GM12891 (cell line): ENCODE data around the gene PCDHB6.
"Not testable (repeated sequence)": the region's sequence is repeated elsewhere in the genome, so short reads cannot be mapped to it uniquely, and the experiment has no call there.

ENCODE experiments used
- PAX5 ChIP-seq: IDR thresholded peaks from 2 replicates; pipeline ENCODE4 v1.6.1; 2011; ENCODE audit warnings: low read length, moderate library complexity, mild to moderate bottlenecking; ENCODE audit not compliant: insufficient read depth, severe bottlenecking
- POLR2A ChIP-seq: IDR thresholded peaks from 2 replicates; pipeline ENCODE4 v1.6.1; 2011; ENCODE audit warnings: low read depth, low read length, control low read depth
- POLR2AphosphoS5 ChIP-seq: IDR thresholded peaks from 2 replicates; pipeline ENCODE4 v1.6.1; 2011; ENCODE audit warnings: low read depth, low read length, control low read depth
- POU2F2 ChIP-seq: IDR thresholded peaks from 2 replicates; pipeline ENCODE4 v1.6.1; 2011; ENCODE audit warnings: low read depth, mild to moderate bottlenecking, control low read depth, low read length, moderate library complexity
- SPI1 ChIP-seq: IDR thresholded peaks from 2 replicates; pipeline ENCODE4 v1.6.1; 2011; ENCODE audit warnings: low read depth, low read length, control low read depth
- TAF1 ChIP-seq: IDR thresholded peaks from 2 replicates; pipeline ENCODE4 v1.6.1; 2011; ENCODE audit warnings: low read depth, low read length, control low read depth

- TF ChIP-seq POLR2A, POU2F2, POLR2AphosphoS5, SPI1, TAF1, PAX5: not testable (repeated sequence)
These were observed 8.0 kb downstream of the PCDHB6 start for GRCh38 chr5:141157901-141158300.
